ENCODE data around the gene EIF5A. TPM values are rescaled to one million over a fixed set of nuclear protein-coding genes. Genes with fewer than 3 reads are reported as not detected.
A peak's percentile ranks its signal among the peaks of the same experiment; 100 is the strongest.

Gene EIF5A
- total RNA-seq, 1 donor: 436 TPM

DNA sequence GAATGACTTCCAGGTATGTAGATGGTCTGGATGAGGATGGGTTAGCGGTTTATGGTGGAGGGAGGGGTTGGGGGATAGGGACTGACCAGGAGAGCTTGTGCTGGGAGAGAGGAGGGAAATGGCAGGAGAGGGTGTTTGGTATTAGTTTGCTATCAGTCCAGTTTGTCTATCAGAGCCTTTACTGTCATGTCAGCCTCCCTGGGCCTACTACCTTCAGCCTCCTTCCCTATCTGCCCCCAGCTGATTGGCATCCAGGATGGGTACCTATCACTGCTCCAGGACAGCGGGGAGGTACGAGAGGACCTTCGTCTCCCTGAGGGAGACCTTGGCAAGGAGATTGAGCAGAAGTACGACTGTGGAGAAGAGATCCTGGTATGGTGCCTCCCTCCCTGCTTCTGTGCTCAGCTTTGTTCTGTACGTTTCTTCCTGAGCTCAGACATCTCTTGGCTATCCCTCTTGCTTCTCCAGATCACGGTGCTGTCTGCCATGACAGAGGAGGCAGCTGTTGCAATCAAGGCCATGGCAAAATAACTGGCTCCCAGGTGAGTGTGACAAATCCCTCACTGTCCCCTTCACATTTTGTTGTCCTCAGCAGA is 3.8 kb downstream of the EIF5A start:
- Histone ChIP-seq H3K4me3 (ENCODE audit: insufficient read depth, low read length) (no peak overlapping the region), H3K79me2 (ENCODE audit: insufficient read depth, low read length) (peaks cover 70% of the 10 kb centered on the region), H3K4me2 (ENCODE audit: insufficient read depth, low read length) (no peak overlapping the region), H3K27ac (ENCODE audit: low read depth, low read length) (no peak overlapping the region), H3K4me1 (ENCODE audit: insufficient read depth, low read length) (peaks cover 40% of the 10 kb centered on the region), H2AFZ (ENCODE audit: low read length) (no peak overlapping the region), H3K27me3 (ENCODE audit: insufficient read depth, low read length) (no peaks in the 10 kb centered on the region), H3K9me3 (ENCODE audit: low read depth, low read length) (no peaks in the 10 kb centered on the region), H3K36me3 (ENCODE audit: insufficient read depth, low read length) (peaks cover 49% of the 10 kb centered on the region), H4K20me1 (ENCODE audit: insufficient read depth, low read length) (peaks cover 62% of the 10 kb centered on the region)
- TF ChIP-seq CTCF (IDR thresholded peaks at IDR 0.05; ENCODE audit: extremely low read depth, low read depth, low read length): no peak
- peak; percentile 72 for DNase-seq (ENCODE audit: insufficient read length, low spot score, missing footprints)

GRCh38 chr17:7312432-7313087 is 5.1 kb downstream of the EIF5A start:
- no peak for TF ChIP-seq CTCF (IDR thresholded peaks at IDR 0.05; ENCODE audit: extremely low read depth, low read depth, low read length)
- H3K4me1 ChIP-seq (ENCODE audit: insufficient read depth, low read length): peaks cover 40% of the 10 kb centered on the region
- no peak overlapping the region for H3K27ac ChIP-seq (ENCODE audit: low read depth, low read length)
- H3K9me3 ChIP-seq (ENCODE audit: low read depth, low read length): no peaks in the 10 kb centered on the region
- H3K27me3 ChIP-seq (ENCODE audit: insufficient read depth, low read length): no peaks in the 10 kb centered on the region
- H2AFZ ChIP-seq (ENCODE audit: low read length): no peak overlapping the region
- peaks cover 69% of the 10 kb centered on the region for H3K79me2 ChIP-seq (ENCODE audit: insufficient read depth, low read length)
- peaks cover 58% of the 10 kb centered on the region for H3K36me3 ChIP-seq (ENCODE audit: insufficient read depth, low read length)
- peaks cover 62% of the 10 kb centered on the region for H4K20me1 ChIP-seq (ENCODE audit: insufficient read depth, low read length)
- peak; percentile 53 for DNase-seq (ENCODE audit: insufficient read length, low spot score, missing footprints)
- no peak overlapping the region for H3K4me2 ChIP-seq (ENCODE audit: insufficient read depth, low read length)
- no peak overlapping the region for H3K4me3 ChIP-seq (ENCODE audit: insufficient read depth, low read length)

DNA sequence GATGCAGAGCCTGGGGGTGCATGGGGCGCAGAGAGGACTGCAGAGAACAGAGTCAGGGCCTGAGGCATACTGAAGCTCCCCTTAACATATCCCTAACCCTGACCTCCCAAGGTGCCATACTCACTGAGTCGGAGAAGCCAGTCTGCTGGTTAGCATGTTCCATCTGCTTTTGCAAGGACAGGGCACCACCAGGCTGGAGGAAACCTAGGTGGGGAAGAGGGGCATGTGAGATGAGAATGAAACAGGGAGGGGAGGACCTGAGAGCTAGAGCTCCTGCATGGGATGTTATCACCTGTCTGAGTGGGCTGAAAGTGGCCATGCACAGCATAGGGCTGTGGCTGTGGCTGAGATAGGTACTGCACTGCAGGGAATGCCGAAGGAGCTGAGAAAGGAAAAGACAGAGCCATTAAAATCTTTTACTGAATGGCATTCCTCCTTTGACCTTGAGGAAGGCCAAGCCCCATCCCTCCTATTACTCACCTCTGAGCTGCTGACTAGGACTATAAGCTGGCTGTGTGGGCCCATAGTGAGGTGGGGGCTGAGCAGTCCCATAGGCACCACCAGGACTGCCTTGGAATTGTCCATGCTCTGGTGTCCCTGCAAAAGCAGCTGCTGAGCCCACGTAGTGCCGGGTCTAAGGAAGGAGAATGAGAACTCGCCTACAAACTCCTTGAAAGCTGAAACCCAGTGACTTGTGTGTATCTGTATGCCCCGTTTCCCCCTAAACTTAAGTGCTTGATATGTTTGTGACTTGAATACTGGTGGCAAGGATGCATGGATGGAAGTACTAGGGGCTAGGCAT is 5.9 kb downstream of the EIF5A start:
- peak overlapping the region; percentile 97 for H3K4me2 ChIP-seq (ENCODE audit: insufficient read depth, low read length)
- H2AFZ ChIP-seq (ENCODE audit: low read length): no peak overlapping the region
- H3K36me3 ChIP-seq (ENCODE audit: insufficient read depth, low read length): peaks cover 64% of the 10 kb centered on the region
- H3K4me3 ChIP-seq (ENCODE audit: insufficient read depth, low read length): peak overlapping the region; percentile 6
- H3K79me2 ChIP-seq (ENCODE audit: insufficient read depth, low read length): peaks cover 61% of the 10 kb centered on the region
- peaks cover 61% of the 10 kb centered on the region for H4K20me1 ChIP-seq (ENCODE audit: insufficient read depth, low read length)
- peak; percentile 69 for DNase-seq (ENCODE audit: insufficient read length, low spot score, missing footprints)
- H3K27ac ChIP-seq (ENCODE audit: low read depth, low read length): peak overlapping the region; percentile 70
- H3K4me1 ChIP-seq (ENCODE audit: insufficient read depth, low read length): peaks cover 40% of the 10 kb centered on the region
- TF ChIP-seq CTCF (IDR thresholded peaks at IDR 0.05; ENCODE audit: extremely low read depth, low read depth, low read length): peak; percentile 26
- no peaks in the 10 kb centered on the region for H3K9me3 ChIP-seq (ENCODE audit: low read depth, low read length)
- no peaks in the 10 kb centered on the region for H3K27me3 ChIP-seq (ENCODE audit: insufficient read depth, low read length)
